B cell (primary cell): ENCODE results near the gene ZBTB2.

Experiments
- CTCF ChIP-seq: fragments of 200-600 bp; IDR thresholded peaks from one replicate; pipeline ENCODE4 v1.8.0; 2022; ENCODE audit warnings: antibody characterized with exemption, mild to moderate bottlenecking
- EZH2 ChIP-seq: IDR thresholded peaks from 2 replicates; pipeline ENCODE4 v1.6.1; 2012; ENCODE audit warnings: borderline replicate concordance, low read depth, mild to moderate bottlenecking, moderate library complexity, low read length; ENCODE audit not compliant: insufficient read depth, poor library complexity, severe bottlenecking

GRCh38 chr6:151409260-151409659 lies 17.9 kb upstream of the ZBTB2 start:
- no peak for TF ChIP-seq CTCF
- TF ChIP-seq EZH2 = no peak
